MM.1S (cell line): Measurements from ENCODE around the gene SERPINF2.
"Not testable (repeated sequence)": the region's sequence is repeated elsewhere in the genome, so short reads cannot be mapped to it uniquely, and the experiment has no call there.

Experiments used
- DNase-seq: peaks from one replicate; pipeline ENCODE4 v3.0.0-alpha.2; 2015
- H2AFZ ChIP-seq: fragments of 300-600 bp; sonication (generic); 2 replicates; pipeline ENCODE4 v1.6.0; 2016; ENCODE audit warnings: antibody characterized with exemption, low read length
- H3F3A ChIP-seq: fragments of 300-600 bp; sonication (generic); 2 replicates; pipeline ENCODE4 v1.6.1; 2016; ENCODE audit warnings: mild to moderate bottlenecking, antibody characterized with exemption, low read length, moderate library complexity, mixed read lengths; ENCODE audit not compliant: insufficient read depth
- H3K27ac ChIP-seq: fragments of 300-600 bp; sonication (generic); 2 replicates; pipeline ENCODE4 v1.5.1; 2016; ENCODE audit warnings: mild to moderate bottlenecking, low read length
- H3K27me3 ChIP-seq: fragments of 300-600 bp; sonication (generic); replicated peaks from 2 replicates; pipeline ENCODE4 v1.6.0; 2016; ENCODE audit warnings: low read length; ENCODE audit not compliant: insufficient read depth
- H3K36me3 ChIP-seq: fragments of 300-600 bp; sonication (generic); replicated peaks from 2 replicates; pipeline ENCODE4 v1.6.1; 2016; ENCODE audit warnings: mild to moderate bottlenecking, low read length, mixed read lengths; ENCODE audit not compliant: insufficient read depth
- H3K4me1 ChIP-seq: fragments of 300-600 bp; sonication (generic); 2 replicates; pipeline ENCODE4 v1.6.1; 2016; ENCODE audit warnings: low read length, mixed read lengths
- H3K4me2 ChIP-seq: fragments of 300-600 bp; sonication (generic); 2 replicates; pipeline ENCODE4 v1.6.0; 2016; ENCODE audit warnings: low read depth, low read length
- H3K4me3 ChIP-seq: fragments of 300-600 bp; sonication (generic); 2 replicates; pipeline ENCODE4 v1.5.1; 2016; ENCODE audit warnings: low read length, mixed read lengths
- H3K79me2 ChIP-seq: fragments of 300-600 bp; sonication (generic); 2 replicates; pipeline ENCODE4 v1.6.1; 2016; ENCODE audit warnings: mixed run types, low read length, mixed read lengths
- H3K9ac ChIP-seq: fragments of 300-600 bp; sonication (generic); 2 replicates; pipeline ENCODE4 v1.6.1; 2016; ENCODE audit warnings: low read length, mixed read lengths
- H3K9me2 ChIP-seq: fragments of 300-600 bp; sonication (generic); replicated peaks from 2 replicates; pipeline ENCODE4 v1.6.1; 2016; ENCODE audit warnings: mild to moderate bottlenecking, low read length, mixed read lengths; ENCODE audit not compliant: insufficient read depth
- H3K9me3 ChIP-seq: fragments of 300-600 bp; sonication (generic); replicated peaks from 2 replicates; pipeline ENCODE4 v1.6.1; 2016; ENCODE audit warnings: mild to moderate bottlenecking, low read length, mixed read lengths; ENCODE audit not compliant: insufficient read depth
- H4K20me1 ChIP-seq: fragments of 300-600 bp; sonication (generic); 2 replicates; pipeline ENCODE4 v1.6.1; 2016; ENCODE audit warnings: mild to moderate bottlenecking, low read length, moderate library complexity, mixed read lengths; ENCODE audit not compliant: insufficient read depth
- CTCF ChIP-seq: fragments of 300-600 bp; sonication (generic); IDR thresholded peaks from 2 replicates; pipeline ENCODE4 v1.5.1; 2016; ENCODE audit warnings: antibody characterized with exemption, low read length, mixed read lengths
- EZH2 ChIP-seq: fragments of 300-600 bp; sonication (generic); optimal IDR thresholded peaks from 2 replicates; pipeline ENCODE3; 2017; ENCODE audit warnings: low read depth, mild to moderate bottlenecking, antibody characterized with exemption, low read length, mixed read lengths
- EZH2phosphoT487 ChIP-seq: fragments of 300-600 bp; sonication (generic); IDR thresholded peaks from 2 replicates; pipeline ENCODE4 v1.6.1; 2018; ENCODE audit warnings: antibody characterized with exemption, low read length

SERPINF2 gene

GRCh38 chr17:1737531-1738291 lies 5.0 kb upstream of the SERPINF2 start:
- Histone ChIP-seq H3K9me3 (no peaks in the 10 kb centered on the region), H3K36me3 (no peaks in the 10 kb centered on the region), H3K9ac (no peak overlapping the region), H3K4me2 (no peak overlapping the region), H3K27me3 (peaks cover 4% of the 10 kb centered on the region), H4K20me1 (no peaks in the 10 kb centered on the region), H3K27ac (no peak overlapping the region), H2AFZ (no peak overlapping the region), H3F3A (no peaks in the 10 kb centered on the region), H3K4me3 (no peak overlapping the region), H3K79me2 (no peaks in the 10 kb centered on the region), H3K4me1 (no peaks in the 10 kb centered on the region), H3K9me2 (no peaks in the 10 kb centered on the region)
- TF ChIP-seq EZH2phosphoT487 (no peak), CTCF (no peak), EZH2 (no peak)
- no peak for DNase-seq

GRCh38 chr17:1741899-1742298 lies 772 bp upstream of the SERPINF2 start:
- not testable (repeated sequence) for H3K36me3 ChIP-seq, H3F3A ChIP-seq, H3K4me3 ChIP-seq, H4K20me1 ChIP-seq, H2AFZ ChIP-seq, H3K9ac ChIP-seq, H3K9me2 ChIP-seq, H3K9me3 ChIP-seq, DNase-seq, H3K27ac ChIP-seq, H3K4me2 ChIP-seq, H3K79me2 ChIP-seq, H3K4me1 ChIP-seq
- peaks cover 14% of the 10 kb centered on the region for H3K27me3 ChIP-seq

- Histone ChIP-seq H3K27ac (no peak overlapping the region), H3K36me3 (no peaks in the 10 kb centered on the region), H3K4me2 (no peak overlapping the region), H3K79me2 (no peaks in the 10 kb centered on the region), H3F3A (no peaks in the 10 kb centered on the region), H4K20me1 (no peaks in the 10 kb centered on the region), H3K4me1 (no peaks in the 10 kb centered on the region), H2AFZ (no peak overlapping the region), H3K9me2 (no peaks in the 10 kb centered on the region), H3K4me3 (no peak overlapping the region), H3K27me3 (peaks cover 19% of the 10 kb centered on the region), H3K9ac (no peak overlapping the region), H3K9me3 (no peaks in the 10 kb centered on the region)
- DNase-seq = no peak
- TF ChIP-seq CTCF (no peak), EZH2 (no peak), EZH2phosphoT487 (no peak)
Observed at GRCh38 chr17:1743088-1743439, 393 bp downstream of the SERPINF2 start.
